Adrenal gland (tissue), 5 donors: ENCODE results near the gene LUC7L3.

Experiments
- POLR2A ChIP-seq, 2 donors: fragments of 450-650 bp; IDR thresholded peaks; one replicate each; pipeline ENCODE4 v1.6.1; 2017; ENCODE audit warnings: antibody characterized with exemption in 2 of 2, mild to moderate bottlenecking in 2 of 2, moderate library complexity in 1 of 2
- TF ChIP-seq, protein P1 (sequence below), 6 experiments: fragments of 450-650 bp in 4 of 6; fragments of 200-600 bp in 2 of 6; sonication (generic) in 1 of 6; IDR thresholded peaks; 1 replicate in 5 of 6; 2 replicates in 1 of 6; pipeline versions ENCODE4 v1.5.1 to v1.8.0; 2016 to 2021; ENCODE audit warnings: antibody characterized with exemption in 6 of 6, mild to moderate bottlenecking in 2 of 6, moderate library complexity in 1 of 6
- donor health status: DM: no; HTN: no; CAD: no.

DNA sequence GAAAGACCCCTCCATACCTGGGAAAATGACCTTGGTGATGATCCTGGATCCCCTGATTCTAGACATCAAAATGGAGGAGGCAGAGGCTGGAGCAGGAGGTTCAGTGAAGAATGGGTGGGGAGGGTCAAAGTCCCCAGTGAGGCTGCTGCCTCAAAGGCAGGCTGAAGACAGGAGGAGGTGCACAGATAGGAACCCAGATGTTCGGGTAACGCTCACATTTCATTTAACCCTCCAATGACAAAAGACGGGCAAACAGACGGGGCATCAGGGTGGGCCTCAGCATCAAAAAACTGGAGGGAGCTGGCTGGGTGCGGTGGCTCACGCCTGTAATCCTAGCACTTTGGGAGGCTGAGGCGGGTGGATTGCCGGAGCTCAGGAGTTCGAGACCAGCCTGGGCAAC lies 48.0 kb downstream of the LUC7L3 start, which contains the start of gene ANKRD40CL:
- TF ChIP-seq, protein P1, sequence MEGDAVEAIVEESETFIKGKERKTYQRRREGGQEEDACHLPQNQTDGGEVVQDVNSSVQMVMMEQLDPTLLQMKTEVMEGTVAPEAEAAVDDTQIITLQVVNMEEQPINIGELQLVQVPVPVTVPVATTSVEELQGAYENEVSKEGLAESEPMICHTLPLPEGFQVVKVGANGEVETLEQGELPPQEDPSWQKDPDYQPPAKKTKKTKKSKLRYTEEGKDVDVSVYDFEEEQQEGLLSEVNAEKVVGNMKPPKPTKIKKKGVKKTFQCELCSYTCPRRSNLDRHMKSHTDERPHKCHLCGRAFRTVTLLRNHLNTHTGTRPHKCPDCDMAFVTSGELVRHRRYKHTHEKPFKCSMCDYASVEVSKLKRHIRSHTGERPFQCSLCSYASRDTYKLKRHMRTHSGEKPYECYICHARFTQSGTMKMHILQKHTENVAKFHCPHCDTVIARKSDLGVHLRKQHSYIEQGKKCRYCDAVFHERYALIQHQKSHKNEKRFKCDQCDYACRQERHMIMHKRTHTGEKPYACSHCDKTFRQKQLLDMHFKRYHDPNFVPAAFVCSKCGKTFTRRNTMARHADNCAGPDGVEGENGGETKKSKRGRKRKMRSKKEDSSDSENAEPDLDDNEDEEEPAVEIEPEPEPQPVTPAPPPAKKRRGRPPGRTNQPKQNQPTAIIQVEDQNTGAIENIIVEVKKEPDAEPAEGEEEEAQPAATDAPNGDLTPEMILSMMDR (IDR thresholded peaks at IDR 0.05), result no peak
- TF ChIP-seq POLR2A (IDR thresholded peaks at IDR 0.05), result no peak
